Activated CD8-positive, alpha-beta T cell treated with anti-CD3 and anti-CD28 coated beads for 36 hours (primary cell): ENCODE results near the gene HENMT1. TPM values are rescaled to one million over a fixed set of nuclear protein-coding genes. Genes with fewer than 3 reads are reported as not detected.

Experiments
- ATAC-seq: fragments of 200-7000 bp; cut with Tn5 transposase; one replicate; pipeline ENCODE4 v1.10.0; 2021; ENCODE audit warnings: mild to moderate bottlenecking, moderate library complexity
- CTCF ChIA-PET: fragments of 350-600 bp; sonication (Branson Sonifier 250); formaldehyde crosslinking; loops from one replicate; lab custom pipeline; 2021; ENCODE audit warnings: antibody characterized with exemption; lab: Charles Lee
- POLR2A ChIA-PET: fragments of 350-600 bp; sonication (Branson Sonifier 250); formaldehyde crosslinking; loops from one replicate; lab custom pipeline; 2021; ENCODE audit warnings: antibody characterized with exemption; lab: Charles Lee
- DNase-seq: peaks from one replicate; pipeline ENCODE4 v3.0.0-alpha.2; 2020
- H3K27ac Mint-ChIP-seq: one replicate; pipeline ENCODE4 v1.8.0; 2021; ENCODE audit warnings: mild to moderate bottlenecking, mixed read lengths
- H3K27me3 Mint-ChIP-seq: one replicate; pipeline ENCODE4 v1.8.0; 2021; ENCODE audit warnings: mixed read lengths
- H3K36me3 Mint-ChIP-seq: one replicate; pipeline ENCODE4 v1.8.0; 2021; ENCODE audit warnings: low read depth, mixed read lengths
- H3K4me1 Mint-ChIP-seq: one replicate; pipeline ENCODE4 v1.8.0; 2021; ENCODE audit warnings: low read depth, mixed read lengths
- H3K4me3 Mint-ChIP-seq: one replicate; pipeline ENCODE4 v1.8.0; 2021; ENCODE audit warnings: mild to moderate bottlenecking, moderate library complexity, mixed read lengths
- H3K9me3 Mint-ChIP-seq: one replicate; pipeline ENCODE4 v1.8.0; 2021; ENCODE audit warnings: mixed read lengths
- intact Hi-C: fragments of 100-400 bp; cut with micrococcal nuclease; formaldehyde crosslinking; loops from one replicate; pipeline ENCODE4 v1.10.0; 2022
- total RNA-seq, 2 experiments: library from RNA; stranded (reverse); gene quantifications; one replicate each; pipeline ENCODE4 v1.2.3, GENCODE V29; 2021
- TF ChIP-seq, protein P1 (sequence below): fragments of 200-600 bp; IDR thresholded peaks from one replicate; pipeline ENCODE4 v1.8.0; 2022; ENCODE audit warnings: antibody characterized with exemption, mild to moderate bottlenecking

HENMT1 gene
- total RNA-seq, 2 experiments from 2014 or later: 25.3 to 27.1 TPM

DNA sequence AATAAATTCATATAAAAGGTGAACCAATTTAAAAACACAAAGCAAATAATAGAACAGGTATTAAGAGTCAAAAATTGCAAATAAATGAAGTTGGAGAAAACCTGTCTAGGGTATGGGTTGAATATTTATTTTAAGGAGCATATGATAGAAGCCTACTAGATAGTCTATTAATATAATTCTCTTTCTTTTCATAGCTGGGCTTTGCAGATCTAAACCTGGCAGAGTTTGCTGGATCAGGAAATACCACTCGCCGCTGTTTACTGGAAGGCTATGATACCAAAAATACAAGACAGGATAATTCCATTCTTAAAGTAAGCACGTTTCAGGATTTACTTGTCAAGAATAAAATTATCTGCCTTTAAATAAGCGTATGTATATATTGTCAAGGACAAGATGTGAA lies 48.9 kb downstream of the HENMT1 start:
- H3K9me3 Mint-ChIP-seq: no peaks in the 10 kb centered on the region
- peaks cover 11% of the 10 kb centered on the region for H3K36me3 Mint-ChIP-seq
- intact Hi-C loops: no loop called here
- ChIA-PET CTCF (interaction anchor here (1.7 to 2.3 kb wide), 2 partner anchors 32 to 100 kb away, joined by 5 to 8 read pairs; no protein-coding TSS in a partner anchor), POLR2A (no interaction called here)
- no peaks in the 10 kb centered on the region for H3K4me1 Mint-ChIP-seq
- no peak overlapping the region for H3K27ac Mint-ChIP-seq
- H3K4me3 Mint-ChIP-seq: no peak overlapping the region
- DNase-seq (no peak), ATAC-seq (no peak)
- H3K27me3 Mint-ChIP-seq: no peaks in the 10 kb centered on the region
- TF ChIP-seq, protein P1, sequence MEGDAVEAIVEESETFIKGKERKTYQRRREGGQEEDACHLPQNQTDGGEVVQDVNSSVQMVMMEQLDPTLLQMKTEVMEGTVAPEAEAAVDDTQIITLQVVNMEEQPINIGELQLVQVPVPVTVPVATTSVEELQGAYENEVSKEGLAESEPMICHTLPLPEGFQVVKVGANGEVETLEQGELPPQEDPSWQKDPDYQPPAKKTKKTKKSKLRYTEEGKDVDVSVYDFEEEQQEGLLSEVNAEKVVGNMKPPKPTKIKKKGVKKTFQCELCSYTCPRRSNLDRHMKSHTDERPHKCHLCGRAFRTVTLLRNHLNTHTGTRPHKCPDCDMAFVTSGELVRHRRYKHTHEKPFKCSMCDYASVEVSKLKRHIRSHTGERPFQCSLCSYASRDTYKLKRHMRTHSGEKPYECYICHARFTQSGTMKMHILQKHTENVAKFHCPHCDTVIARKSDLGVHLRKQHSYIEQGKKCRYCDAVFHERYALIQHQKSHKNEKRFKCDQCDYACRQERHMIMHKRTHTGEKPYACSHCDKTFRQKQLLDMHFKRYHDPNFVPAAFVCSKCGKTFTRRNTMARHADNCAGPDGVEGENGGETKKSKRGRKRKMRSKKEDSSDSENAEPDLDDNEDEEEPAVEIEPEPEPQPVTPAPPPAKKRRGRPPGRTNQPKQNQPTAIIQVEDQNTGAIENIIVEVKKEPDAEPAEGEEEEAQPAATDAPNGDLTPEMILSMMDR: no peak

DNA sequence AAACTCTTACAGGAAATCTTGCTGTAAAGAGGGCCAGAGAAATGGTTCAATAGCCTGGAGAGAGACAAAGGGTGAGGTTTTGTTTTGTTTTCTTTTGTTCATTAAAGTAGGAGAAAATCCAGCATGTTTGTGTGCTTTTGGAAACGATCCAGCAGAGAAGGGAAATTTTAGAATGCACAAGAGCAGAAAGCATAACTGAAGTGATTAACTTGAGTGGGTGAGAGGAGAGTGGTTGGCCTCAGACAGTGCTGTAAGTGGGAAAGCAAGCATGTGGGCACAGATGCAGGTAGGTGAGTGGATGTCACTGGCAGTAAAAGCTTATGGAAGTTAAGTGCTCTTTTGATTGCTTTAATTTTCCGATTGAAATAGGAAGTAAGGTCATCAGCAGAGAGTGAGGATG lies 50.8 kb downstream of the HENMT1 start:
- Mint-ChIP-seq H3K4me3 (no peak overlapping the region), H3K36me3 (peaks cover 13% of the 10 kb centered on the region), H3K27me3 (no peaks in the 10 kb centered on the region), H3K9me3 (no peaks in the 10 kb centered on the region), H3K27ac (no peak overlapping the region), H3K4me1 (no peaks in the 10 kb centered on the region)
- ChIA-PET POLR2A (no interaction called here), CTCF (no interaction called here)
- TF ChIP-seq, protein P1: no peak
- no peak for ATAC-seq
- intact Hi-C loops: no loop called here
- DNase-seq: no peak

DNA sequence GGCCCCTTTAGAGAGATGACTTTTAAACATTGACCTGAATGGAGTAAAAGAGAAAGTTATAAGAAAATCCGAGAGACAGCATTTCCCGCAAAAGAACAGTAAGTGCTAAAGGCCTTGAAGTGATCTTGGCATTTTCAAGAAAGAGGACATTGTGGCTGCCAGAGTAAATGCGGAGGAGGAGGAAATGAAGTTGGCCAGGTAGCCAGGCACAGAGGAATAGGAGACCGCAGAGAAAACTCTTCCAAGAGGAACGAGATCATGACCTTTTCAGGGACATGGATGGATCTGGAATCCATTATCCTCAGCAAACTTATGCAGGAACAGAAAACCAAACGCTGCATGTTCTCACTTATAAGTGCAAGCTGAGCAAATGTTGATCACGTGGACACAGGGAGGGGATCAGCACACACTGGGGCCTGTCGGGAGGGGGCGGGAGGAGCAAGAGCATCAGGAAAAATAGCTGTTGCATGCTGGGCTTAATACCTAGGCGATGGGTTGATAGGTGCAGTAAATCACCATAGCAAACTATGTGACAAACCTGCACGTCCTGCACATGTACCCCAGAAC lies 51.3 kb downstream of the HENMT1 start:
- Mint-ChIP-seq H3K27ac (no peak overlapping the region), H3K9me3 (no peaks in the 10 kb centered on the region), H3K27me3 (no peaks in the 10 kb centered on the region), H3K36me3 (peaks cover 13% of the 10 kb centered on the region), H3K4me3 (no peak overlapping the region), H3K4me1 (no peaks in the 10 kb centered on the region)
- ATAC-seq: no peak
- CTCF ChIA-PET: no interaction called here
- POLR2A ChIA-PET: no interaction called here
- DNase-seq: no peak
- TF ChIP-seq, protein P1: no peak
- intact Hi-C loops: no loop called here

DNA sequence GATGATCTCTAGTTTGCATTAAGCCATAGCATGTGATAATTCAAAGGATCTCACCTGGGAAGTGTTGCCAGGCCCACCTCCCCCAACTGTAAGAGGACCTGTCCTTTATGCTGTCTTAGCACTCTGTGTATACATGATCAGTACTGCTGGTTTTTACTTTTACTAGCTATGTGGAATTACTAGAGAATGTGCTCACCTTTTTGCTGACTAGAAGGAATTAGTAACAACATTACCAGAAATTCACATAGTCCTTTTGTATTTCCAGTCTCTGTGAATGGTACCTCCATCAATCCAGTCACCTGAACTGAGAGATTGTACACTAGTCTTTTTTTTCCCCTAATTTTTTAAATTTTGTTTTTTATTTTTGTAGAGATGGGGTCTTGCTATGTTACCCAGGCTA lies 54.4 kb downstream of the HENMT1 start:
- Mint-ChIP-seq H3K4me1 (no peaks in the 10 kb centered on the region), H3K36me3 (peaks cover 13% of the 10 kb centered on the region), H3K4me3 (no peak overlapping the region), H3K27ac (no peak overlapping the region), H3K9me3 (no peaks in the 10 kb centered on the region), H3K27me3 (no peaks in the 10 kb centered on the region)
- intact Hi-C loops: no loop called here
- TF ChIP-seq, protein P1: no peak
- DNase-seq (no peak), ATAC-seq (no peak)
- ChIA-PET CTCF (interaction anchor here (2.7 kb wide), 1 partner anchor 45 kb away, joined by 8 read pairs; no protein-coding TSS in a partner anchor), POLR2A (no interaction called here)

DNA sequence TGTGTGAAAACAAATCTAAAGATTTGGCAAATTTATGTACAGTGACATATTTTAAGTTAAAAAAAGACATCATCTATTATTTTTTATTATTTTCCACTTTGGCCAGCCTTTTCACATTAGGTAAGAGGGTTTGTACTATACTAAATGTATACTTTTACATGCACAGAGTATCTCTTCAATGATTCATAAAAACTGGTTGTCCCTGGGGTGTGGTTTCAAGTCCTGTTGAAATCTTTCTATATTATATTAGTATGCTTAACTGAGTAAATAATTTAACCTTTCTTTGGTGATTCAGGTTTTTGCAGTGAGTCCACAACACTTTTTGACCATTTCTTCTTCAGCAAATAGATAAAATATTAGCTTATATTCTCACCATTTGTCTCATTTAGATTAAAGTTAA lies 55.3 kb downstream of the HENMT1 start:
- intact Hi-C loops: no loop called here
- CTCF ChIA-PET: no interaction called here
- ATAC-seq: no peak
- no peaks in the 10 kb centered on the region for H3K27me3 Mint-ChIP-seq
- no peak overlapping the region for H3K27ac Mint-ChIP-seq
- no peaks in the 10 kb centered on the region for H3K4me1 Mint-ChIP-seq
- H3K4me3 Mint-ChIP-seq: no peak overlapping the region
- POLR2A ChIA-PET: no interaction called here
- no peaks in the 10 kb centered on the region for H3K9me3 Mint-ChIP-seq
- no peak for DNase-seq
- H3K36me3 Mint-ChIP-seq: peaks cover 13% of the 10 kb centered on the region
- TF ChIP-seq, protein P1: no peak
